GM12891 (cell line): ENCODE data around the gene YAE1.

ENCODE experiments used
- PAX5 ChIP-seq: IDR thresholded peaks from 2 replicates; pipeline ENCODE4 v1.6.1; 2011; ENCODE audit warnings: low read length, moderate library complexity, mild to moderate bottlenecking; ENCODE audit not compliant: insufficient read depth, severe bottlenecking
- POLR2A ChIP-seq: IDR thresholded peaks from 2 replicates; pipeline ENCODE4 v1.6.1; 2011; ENCODE audit warnings: low read depth, low read length, control low read depth
- POLR2AphosphoS5 ChIP-seq: IDR thresholded peaks from 2 replicates; pipeline ENCODE4 v1.6.1; 2011; ENCODE audit warnings: low read depth, low read length, control low read depth
- POU2F2 ChIP-seq: IDR thresholded peaks from 2 replicates; pipeline ENCODE4 v1.6.1; 2011; ENCODE audit warnings: low read depth, mild to moderate bottlenecking, control low read depth, low read length, moderate library complexity
- SPI1 ChIP-seq: IDR thresholded peaks from 2 replicates; pipeline ENCODE4 v1.6.1; 2011; ENCODE audit warnings: low read depth, low read length, control low read depth
- TAF1 ChIP-seq: IDR thresholded peaks from 2 replicates; pipeline ENCODE4 v1.6.1; 2011; ENCODE audit warnings: low read depth, low read length, control low read depth

DNA sequence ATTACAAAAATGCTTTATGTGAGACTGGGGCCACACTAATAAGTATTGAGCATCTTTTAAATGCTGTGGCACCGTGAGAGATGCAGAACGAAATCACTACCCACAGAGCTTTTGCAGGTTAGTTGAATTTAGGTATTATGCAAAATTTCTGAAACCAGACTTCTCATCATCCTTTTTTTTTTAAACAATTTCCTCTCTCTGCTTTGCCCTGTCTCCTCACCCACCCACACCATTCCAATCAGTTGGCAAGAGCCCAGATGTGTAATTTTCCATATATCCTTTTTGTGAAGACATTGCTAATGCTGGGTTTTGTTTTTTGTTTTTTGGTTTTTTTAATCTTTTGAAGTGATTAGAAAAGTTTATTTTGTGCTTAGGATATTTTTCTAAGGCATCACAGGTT is 1.1 kb downstream of the YAE1 start:
- TF ChIP-seq POLR2A (no peak), POLR2AphosphoS5 (no peak), TAF1 (no peak), POU2F2 (no peak), SPI1 (no peak), PAX5 (no peak)
